ENCODE results near the gene PSTPIP2. TPM values are rescaled to one million over a fixed set of nuclear protein-coding genes. Genes with fewer than 3 reads are reported as not detected.

Gene PSTPIP2
- total RNA-seq, 1 donor from 2014 or later: 9.8 TPM

DNA sequence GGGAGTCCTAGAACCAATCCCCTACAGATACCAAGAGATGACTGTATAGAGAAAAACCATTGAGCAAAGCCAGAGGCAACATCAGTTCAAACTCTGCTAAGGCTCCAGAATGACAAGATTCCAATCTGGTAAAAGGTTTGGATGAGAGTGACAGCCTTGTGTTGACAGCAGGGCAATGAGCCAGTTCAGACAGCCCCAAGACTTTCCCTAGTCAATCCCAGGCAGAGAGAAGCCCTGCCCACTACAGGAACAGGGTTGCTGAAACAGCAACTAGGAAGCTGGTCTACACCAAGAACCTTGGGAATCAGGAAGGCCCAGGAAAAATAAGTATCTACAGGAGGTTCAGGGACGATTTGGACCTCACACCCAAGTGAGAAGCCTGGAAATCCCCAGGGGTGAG, 3.3 kb downstream of the PSTPIP2 start:
- no peak overlapping the region for H3K27ac ChIP-seq
- H3K4me3 ChIP-seq: no peak overlapping the region
- no peaks in the 10 kb centered on the region for H3K36me3 ChIP-seq
- H3K4me1 ChIP-seq: peaks cover 31% of the 10 kb centered on the region
- TF ChIP-seq, protein P1, sequence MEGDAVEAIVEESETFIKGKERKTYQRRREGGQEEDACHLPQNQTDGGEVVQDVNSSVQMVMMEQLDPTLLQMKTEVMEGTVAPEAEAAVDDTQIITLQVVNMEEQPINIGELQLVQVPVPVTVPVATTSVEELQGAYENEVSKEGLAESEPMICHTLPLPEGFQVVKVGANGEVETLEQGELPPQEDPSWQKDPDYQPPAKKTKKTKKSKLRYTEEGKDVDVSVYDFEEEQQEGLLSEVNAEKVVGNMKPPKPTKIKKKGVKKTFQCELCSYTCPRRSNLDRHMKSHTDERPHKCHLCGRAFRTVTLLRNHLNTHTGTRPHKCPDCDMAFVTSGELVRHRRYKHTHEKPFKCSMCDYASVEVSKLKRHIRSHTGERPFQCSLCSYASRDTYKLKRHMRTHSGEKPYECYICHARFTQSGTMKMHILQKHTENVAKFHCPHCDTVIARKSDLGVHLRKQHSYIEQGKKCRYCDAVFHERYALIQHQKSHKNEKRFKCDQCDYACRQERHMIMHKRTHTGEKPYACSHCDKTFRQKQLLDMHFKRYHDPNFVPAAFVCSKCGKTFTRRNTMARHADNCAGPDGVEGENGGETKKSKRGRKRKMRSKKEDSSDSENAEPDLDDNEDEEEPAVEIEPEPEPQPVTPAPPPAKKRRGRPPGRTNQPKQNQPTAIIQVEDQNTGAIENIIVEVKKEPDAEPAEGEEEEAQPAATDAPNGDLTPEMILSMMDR (IDR thresholded peaks at IDR 0.05): no peak
- DNase-seq (no peak), ATAC-seq (no peak)
- H3K9me3 ChIP-seq: no peaks in the 10 kb centered on the region
- intact Hi-C loops (cut with DNase I): no loop called here
- H3K27me3 ChIP-seq: no peaks in the 10 kb centered on the region

DNA sequence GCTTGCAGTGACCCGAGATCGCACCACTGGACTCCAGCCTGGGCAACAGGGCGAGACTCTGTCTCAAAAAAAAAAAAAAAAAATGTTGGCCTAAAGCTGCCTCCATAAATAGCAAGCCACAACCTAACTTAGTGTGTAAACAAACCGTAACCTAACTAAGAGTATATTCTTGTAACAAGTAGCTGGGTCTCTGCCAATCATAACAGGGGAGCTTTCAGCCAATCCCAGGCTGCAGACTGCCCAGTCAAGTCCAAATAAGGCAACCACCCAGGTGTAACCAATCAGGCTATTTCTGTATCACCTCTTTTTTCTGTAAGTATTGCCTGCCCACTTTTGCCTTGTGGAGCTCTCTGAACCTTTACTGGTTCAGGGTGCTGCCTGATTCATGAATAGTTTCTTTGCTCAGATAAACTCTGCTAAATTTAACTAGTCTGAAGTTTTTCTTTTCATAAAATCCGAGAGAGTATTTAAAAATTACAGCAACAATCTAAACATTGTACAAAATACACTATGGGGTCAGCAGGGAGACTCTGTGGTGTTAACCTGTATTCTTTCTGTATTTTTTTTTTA, 4.5 kb downstream of the PSTPIP2 start:
- Histone ChIP-seq H3K4me1 (peaks cover 26% of the 10 kb centered on the region), H3K9me3 (no peaks in the 10 kb centered on the region), H3K4me3 (no peak overlapping the region), H3K27me3 (no peaks in the 10 kb centered on the region), H3K27ac (no peak overlapping the region), H3K36me3 (no peaks in the 10 kb centered on the region)
- TF ChIP-seq, protein P1 (IDR thresholded peaks at IDR 0.05): no peak
- intact Hi-C loops (cut with DNase I): no loop called here
- DNase-seq (no peak), ATAC-seq (peak; percentile 4)

DNA sequence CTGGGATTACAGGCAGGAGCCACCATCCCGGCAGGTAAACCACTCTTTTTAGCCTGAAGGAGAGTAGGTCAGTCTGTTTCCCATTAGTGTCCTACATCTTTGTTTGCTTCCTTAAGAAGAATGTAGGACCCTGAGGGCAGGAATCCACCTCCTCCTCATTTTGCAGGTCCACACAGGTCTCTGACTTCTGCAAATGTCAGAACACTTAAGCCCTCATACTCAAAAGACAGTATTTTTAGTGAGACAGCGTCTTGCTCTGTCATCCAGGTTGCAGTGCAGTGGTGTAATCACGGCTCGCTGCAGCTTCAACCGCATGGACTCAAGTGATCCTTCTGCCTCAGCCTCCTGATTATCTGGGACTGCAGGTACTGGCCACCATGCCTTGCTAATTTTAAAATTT, 9.3 kb downstream of the PSTPIP2 start:
- intact Hi-C loops (cut with DNase I): no loop called here
- Histone ChIP-seq H3K4me3 (no peak overlapping the region), H3K9me3 (no peaks in the 10 kb centered on the region), H3K27ac (no peak overlapping the region), H3K27me3 (no peaks in the 10 kb centered on the region), H3K36me3 (no peaks in the 10 kb centered on the region), H3K4me1 (no peaks in the 10 kb centered on the region)
- no peak for ATAC-seq
- DNase-seq: no peak
- TF ChIP-seq, protein P1 (IDR thresholded peaks at IDR 0.05): no peak

DNA sequence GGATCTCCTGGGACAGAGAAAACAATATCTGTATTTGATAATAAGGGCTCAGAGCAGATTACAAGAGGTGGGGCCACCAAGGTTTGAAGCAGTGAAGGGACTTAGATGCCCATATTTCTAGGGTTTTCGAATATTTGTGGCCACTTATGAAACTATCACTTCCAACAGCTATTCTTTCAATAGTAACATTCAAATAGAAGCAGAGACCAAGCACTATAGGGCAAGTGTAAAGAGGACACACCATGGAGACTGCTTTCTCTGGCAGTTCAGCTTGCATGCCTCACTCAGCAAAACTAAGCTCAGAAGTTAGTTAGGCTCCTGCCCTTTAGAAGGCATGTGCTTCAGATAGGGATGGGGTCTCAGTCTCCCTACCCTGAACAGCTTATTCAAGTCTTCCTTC, 10.3 kb downstream of the PSTPIP2 start:
- H3K27me3 ChIP-seq: no peaks in the 10 kb centered on the region
- no peak for DNase-seq
- no peak for ATAC-seq
- H3K4me1 ChIP-seq: no peaks in the 10 kb centered on the region
- H3K27ac ChIP-seq: no peak overlapping the region
- H3K4me3 ChIP-seq: no peak overlapping the region
- intact Hi-C loops (cut with DNase I): no loop called here
- no peaks in the 10 kb centered on the region for H3K36me3 ChIP-seq
- TF ChIP-seq, protein P1 (IDR thresholded peaks at IDR 0.05): no peak
- H3K9me3 ChIP-seq: no peaks in the 10 kb centered on the region

DNA sequence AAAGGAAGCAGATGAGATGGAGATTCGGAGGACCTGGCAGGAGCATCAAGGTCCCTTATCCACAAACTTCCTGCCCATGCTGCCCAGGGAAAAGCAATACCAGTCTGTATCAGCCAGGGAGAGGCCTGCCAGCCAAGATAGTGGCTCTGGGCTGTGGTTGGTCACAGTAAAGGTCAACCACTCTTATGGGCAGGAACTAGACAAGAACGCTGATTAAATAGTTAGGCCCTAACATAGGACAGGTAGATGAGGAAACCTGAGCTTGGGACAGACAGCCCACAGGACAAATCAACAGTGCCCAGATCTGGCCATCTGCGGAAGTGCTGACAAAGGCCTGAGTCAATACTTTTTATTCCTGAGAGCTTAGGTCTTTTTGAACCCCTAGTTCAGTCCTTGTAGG, 10.7 kb downstream of the PSTPIP2 start:
- DNase-seq: no peak

More for the DNA sequence above, 10.7 kb downstream of the PSTPIP2 start:
- Histone ChIP-seq H3K27me3 (no peaks in the 10 kb centered on the region), H3K27ac (no peak overlapping the region), H3K36me3 (no peaks in the 10 kb centered on the region), H3K4me1 (no peaks in the 10 kb centered on the region), H3K9me3 (no peaks in the 10 kb centered on the region), H3K4me3 (no peak overlapping the region)
- intact Hi-C loops (cut with DNase I): no loop called here
- ATAC-seq: no peak
- TF ChIP-seq, protein P1 (IDR thresholded peaks at IDR 0.05): no peak
